Stimulated activated CD4-positive, alpha-beta T cell treated with anti-CD3 and anti-CD28 coated beads, Interleukin-1b, Interleukin-23, amount 100 ng/mL, for 48 hours (primary cell): Measurements from ENCODE around the gene WIPF3.

ENCODE experiments used
- DNase-seq: peaks from one replicate; pipeline ENCODE4 v3.0.0-alpha.2; 2020

The WIPF3 gene

DNA sequence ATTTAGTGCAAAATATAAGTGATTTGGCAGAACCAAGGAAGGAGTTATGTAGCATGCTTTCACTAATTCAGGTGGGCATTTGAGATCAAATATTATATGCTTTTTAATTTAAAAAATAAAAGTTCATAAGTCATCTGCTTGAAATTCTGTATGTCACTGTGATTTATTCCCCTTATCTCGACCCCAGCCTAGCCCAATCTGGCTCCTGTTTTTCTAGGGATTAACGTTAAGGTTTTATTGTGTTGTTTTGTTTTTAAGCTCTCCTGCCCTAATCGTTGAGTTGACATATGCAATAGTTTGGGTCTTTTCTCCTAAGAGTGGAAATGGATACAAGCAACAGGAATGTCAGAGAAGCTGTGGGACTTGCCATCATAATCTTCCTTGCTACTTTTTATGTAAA is 42.6 kb downstream of the WIPF3 start:
- DNase-seq: no peak

- DNase-seq: no peak
These were observed 45.2 kb downstream of the WIPF3 start for GRCh38 chr7:29851487-29851886.

DNA sequence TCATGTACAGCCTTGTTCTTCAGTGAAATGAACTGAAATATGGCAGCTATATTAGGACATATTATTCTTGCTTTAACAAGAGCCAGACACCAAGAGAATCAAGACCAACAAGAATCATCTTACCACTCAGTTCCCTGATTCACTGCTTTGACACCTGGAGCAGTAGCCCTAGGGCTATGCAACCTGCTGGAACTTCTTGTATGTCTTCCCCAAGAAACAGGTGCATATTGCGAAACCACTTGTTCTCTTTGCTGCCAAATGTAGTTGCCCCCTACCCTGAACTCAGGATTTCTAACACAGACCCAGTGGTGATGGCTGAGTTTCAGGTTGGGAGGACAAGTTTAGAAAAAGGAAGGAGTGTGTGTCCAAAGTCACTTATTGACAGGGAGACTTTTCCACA is 46.1 kb downstream of the WIPF3 start:
- no peak for DNase-seq

GRCh38 chr7:29853072-29853471 is 46.8 kb downstream of the WIPF3 start:
- DNase-seq: no peak

DNA sequence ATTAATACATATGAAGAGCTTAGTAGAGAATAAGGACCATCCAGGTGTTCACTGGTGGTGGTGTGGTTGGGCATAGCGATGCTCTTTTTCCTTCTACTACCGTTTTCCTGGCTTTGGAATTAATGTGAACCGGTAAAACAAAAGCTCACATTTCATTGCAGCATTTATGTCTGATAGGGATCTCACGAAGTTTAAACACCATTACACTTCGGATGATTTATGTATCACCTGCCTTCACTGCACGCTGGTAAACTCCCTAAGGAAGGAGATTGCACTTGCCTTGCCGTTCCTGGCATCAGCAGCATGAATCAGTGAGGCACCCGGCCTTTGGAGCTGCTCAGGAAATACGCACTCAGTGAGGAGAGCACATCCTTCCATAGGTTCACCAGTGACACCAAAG is 47.5 kb downstream of the WIPF3 start:
- DNase-seq: no peak

GRCh38 chr7:29854257-29854938 is 48.1 kb downstream of the WIPF3 start:
- no peak for DNase-seq

DNA sequence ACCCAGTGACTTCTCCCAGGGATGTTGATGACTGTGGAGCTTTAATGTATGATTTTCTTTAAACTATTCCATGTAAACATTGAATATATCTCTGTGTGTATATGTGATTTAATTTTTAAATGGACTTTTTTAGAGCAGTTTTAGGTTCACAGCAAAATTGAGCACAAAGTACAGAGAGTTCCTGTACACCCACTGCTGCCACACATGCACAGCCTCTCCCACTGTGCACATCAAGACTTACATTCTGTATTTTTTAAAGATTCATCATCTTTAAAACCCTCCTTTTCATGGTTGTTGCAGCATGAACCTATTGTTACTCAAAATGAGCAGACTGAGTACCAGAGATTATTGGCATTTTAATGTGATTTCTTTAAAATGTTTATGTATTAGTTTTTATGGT is 51.3 kb downstream of the WIPF3 start:
- no peak for DNase-seq

- no peak for DNase-seq
These were observed 52.1 kb downstream of the WIPF3 start for GRCh38 chr7:29858191-29858951.

DNA sequence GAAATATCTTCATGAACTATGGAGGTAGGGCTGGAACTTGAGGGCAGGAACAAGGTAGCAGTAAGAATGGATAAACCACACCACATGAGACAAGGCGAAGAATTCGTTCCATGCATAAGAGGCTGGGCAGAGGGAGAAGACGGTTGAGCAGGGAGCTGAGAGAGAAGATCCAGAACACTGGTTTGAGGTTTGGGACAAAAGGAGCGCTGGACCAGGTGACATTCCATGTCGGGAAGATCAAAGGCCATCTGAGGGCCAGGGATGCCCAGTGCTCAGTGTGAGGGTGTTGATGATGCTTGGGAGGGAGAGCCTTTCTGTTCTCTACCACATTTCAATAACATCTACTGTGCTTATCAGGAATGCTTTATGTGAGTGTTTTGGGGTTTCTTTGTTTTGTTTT is 52.8 kb downstream of the WIPF3 start:
- no peak for DNase-seq

DNA sequence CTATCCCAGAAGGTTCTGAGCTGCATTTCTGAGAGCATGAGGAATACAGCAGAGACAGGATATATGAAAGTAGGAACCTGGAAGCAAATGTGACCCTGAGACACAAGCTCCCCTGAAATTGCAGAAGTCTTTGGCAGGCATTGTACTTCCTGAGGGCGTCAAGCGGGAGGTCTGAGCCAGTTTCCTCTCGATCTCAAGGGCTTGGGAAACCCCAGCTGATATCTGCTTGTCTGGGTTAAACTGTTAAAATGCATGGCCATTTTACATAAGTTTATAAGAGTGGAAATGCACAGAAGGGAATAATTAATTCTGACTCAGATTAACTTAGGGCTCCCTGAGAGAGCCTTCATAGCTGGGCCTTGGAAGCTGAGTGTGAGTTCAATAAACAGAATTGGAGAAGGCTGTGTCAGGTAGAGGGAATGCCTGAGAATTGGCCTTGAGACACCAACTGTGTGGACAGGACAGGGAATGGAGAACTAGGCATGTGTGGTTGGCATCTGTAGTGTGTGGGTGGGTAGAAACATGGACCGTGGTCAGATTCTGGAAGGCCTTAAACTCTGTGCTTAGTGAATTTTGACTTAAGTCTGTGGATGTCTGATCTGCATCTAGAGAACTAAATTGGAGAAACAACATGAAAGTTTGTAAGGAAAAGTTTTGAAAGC is 53.3 kb downstream of the WIPF3 start:
- DNase-seq: no peak

GRCh38 chr7:29860186-29860585 is 53.9 kb downstream of the WIPF3 start:
- no peak for DNase-seq

DNA sequence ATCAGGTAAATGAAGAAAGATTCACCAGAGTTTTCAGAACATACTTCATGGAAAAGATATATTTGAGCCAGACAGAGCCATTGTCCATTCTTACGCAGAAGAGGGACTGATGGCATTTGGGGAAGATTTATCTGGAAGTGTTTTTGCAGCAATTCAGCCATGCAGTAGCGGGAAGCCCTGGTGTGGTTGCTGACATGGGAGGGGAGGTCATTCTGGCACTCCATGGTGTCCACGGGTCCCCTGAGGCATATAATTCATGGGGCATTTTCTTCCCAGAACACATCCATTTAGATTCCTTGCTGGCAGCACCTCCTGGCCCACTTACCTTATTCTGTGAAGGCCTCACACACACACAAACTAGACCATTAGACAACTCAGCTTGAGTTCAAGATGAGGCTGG is 55.6 kb downstream of the WIPF3 start:
- DNase-seq: no peak

- DNase-seq: no peak
These were observed 58.3 kb downstream of the WIPF3 start for GRCh38 chr7:29864656-29865055.

GRCh38 chr7:29865526-29865925 is 59.2 kb downstream of the WIPF3 start:
- DNase-seq: no peak

- DNase-seq: no peak
These were observed 60.2 kb downstream of the WIPF3 start for GRCh38 chr7:29866490-29866930.

DNA sequence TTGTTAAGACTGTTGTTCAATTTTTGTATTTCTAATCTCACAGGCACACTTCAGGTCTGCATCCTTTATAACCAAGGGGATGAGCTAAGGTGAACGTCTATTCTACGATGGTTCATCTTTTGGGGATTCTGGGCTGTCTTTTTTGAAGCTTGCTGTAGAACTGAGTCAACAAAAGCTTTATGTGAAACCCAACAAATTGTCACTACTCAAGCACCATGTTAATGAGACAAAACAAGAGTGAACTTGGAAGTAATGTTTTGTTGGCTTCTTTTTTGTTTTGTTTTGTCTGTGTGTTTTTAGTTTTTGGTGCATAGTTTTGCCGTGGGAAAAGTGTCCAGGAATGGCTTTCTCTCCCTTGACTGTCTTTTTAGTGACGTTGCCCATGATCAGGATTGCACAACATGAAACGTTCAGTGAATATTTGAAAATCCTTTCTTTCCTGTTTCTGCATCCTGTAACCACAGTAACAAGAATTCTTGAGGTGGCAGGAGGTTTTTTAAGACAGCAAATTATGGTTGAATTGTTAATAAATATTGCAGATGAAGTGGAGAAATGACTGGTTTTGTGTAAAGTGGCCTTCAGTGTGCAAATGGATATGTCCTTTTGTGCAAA is 65.6 kb downstream of the WIPF3 start:
- DNase-seq: no peak

DNA sequence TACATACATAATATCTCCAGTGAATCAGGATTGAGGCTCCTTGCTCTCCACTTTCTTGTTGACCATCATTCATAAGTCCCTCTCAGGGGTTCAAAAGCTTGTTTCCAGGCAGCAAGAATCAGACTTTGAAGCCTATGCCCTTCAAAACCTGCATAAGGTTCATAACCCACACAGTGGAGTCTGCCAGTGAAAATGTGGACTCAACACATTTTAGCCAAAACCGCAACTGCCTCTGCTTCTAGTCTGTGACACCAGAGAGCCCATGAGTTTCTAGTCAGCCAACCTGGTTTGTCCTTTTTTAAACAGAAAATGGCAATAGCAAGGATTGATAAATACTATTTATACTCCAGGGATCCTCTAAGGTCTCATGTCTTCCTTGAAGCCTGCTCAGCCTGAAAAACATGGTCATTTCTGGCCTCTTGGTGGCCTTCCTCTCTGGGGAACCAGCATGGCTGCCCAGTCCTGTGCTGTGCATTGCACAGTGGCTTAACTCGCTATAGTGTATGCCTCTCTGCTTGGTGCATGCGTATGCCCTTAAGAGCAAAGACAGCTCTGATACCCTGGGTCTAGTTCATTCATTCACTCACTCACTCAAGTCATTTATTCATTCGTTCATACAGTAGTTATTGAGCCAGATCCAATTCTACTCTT is 67.5 kb downstream of the WIPF3 start:
- no peak for DNase-seq

GRCh38 chr7:29875741-29876140 is 69.4 kb downstream of the WIPF3 start:
- no peak for DNase-seq

DNA sequence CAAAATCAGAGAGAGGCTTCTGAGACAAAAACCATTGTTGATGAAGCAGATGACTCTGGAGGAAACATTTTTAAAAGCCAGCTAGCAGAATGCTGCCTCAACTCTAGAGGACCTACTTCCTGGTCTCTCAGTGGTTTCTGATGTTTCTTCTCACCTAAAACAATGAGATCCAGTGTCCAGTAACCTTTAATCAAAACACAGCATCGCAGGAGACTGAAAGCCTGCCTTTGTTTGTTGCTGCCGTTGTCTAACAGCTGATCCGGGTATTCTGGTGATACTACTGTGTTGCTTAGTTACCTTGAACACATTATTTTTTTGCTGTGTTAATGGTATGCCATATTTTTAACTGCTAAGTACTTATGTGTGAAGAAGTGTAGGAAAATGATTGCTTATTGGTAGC is 70.9 kb downstream of the WIPF3 start:
- no peak for DNase-seq

- no peak for DNase-seq
These were observed 71.9 kb downstream of the WIPF3 start for GRCh38 chr7:29878081-29878688.

- DNase-seq: no peak
These were observed 73.3 kb downstream of the WIPF3 start for GRCh38 chr7:29879609-29880008.

DNA sequence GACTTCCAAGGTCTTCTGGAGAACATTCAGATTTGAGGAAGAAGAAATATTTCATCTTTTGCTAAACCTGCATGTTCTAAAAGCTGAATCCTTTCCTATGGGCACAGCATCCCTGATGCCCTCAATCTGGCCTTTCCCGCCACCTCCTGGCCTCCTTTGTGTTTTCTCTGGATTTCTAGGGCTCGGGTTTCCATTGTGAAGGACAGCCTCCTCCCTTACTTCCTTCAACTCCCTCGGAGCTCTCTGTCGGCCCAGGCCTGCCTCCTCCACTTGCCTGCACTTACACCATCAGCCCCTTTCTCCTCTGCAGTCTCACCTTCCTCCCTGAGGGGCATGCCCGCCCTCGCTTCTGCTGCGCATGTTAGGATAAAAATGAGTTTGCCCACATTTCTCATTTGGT is 75.4 kb downstream of the WIPF3 start:
- DNase-seq: no peak

GRCh38 chr7:29882481-29882880 is 76.2 kb downstream of the WIPF3 start:
- DNase-seq: no peak
